HepG2 (cell line): ENCODE measurements around the gene RPTOR. TPM values are rescaled to one million over a fixed set of nuclear protein-coding genes. Genes with fewer than 3 reads are reported as not detected.

Experiments used
- BHLHE40 ChIP-seq: IDR thresholded peaks from 2 replicates; pipeline ENCODE4 v1.6.1; 2011; ENCODE audit warnings: low read length, improper control_type of control experiment
- GATAD1 ChIP-seq: IDR thresholded peaks from 2 replicates; pipeline ENCODE4 v1.6.1; 2016; ENCODE audit warnings: missing genetic modification reagents, missing compliant biosample characterization
- NCOA2 ChIP-seq: sonication (generic); formaldehyde crosslinking; IDR thresholded peaks from 2 replicates; pipeline ENCODE4 v1.8.0; 2022; ENCODE audit warnings: inconsistent platforms
- NCOA5 ChIP-seq: sonication (generic); formaldehyde crosslinking; IDR thresholded peaks from 2 replicates; pipeline ENCODE4 v1.4.0; 2020; ENCODE audit warnings: missing genetic modification reagents
- NR2C2 ChIP-seq: sonication (generic); formaldehyde crosslinking; IDR thresholded peaks from 2 replicates; pipeline ENCODE4 v1.4.0; 2020; ENCODE audit warnings: missing genetic modification reagents, mild to moderate bottlenecking, moderate library complexity, borderline replicate concordance
- PCBP2 ChIP-seq: fragments of 200-400 bp; formaldehyde crosslinking; optimal IDR thresholded peaks from 2 replicates; pipeline ENCODE3; 2018; ENCODE audit warnings: low read length, low read depth; ENCODE audit not compliant: poor library complexity, severe bottlenecking
- RXRA ChIP-seq: sonication (generic); formaldehyde crosslinking; IDR thresholded peaks from 2 replicates; pipeline ENCODE4 v1.5.1; 2020; ENCODE audit warnings: missing genetic modification reagents
- ZNF709 ChIP-seq: sonication (generic); formaldehyde crosslinking; IDR thresholded peaks from 2 replicates; pipeline ENCODE4 v1.5.0; 2020; ENCODE audit warnings: mild to moderate bottlenecking, missing genetic modification reagents
- polyA plus RNA-seq, 8 experiments: library from polyadenylated mRNA; depleted of rRNA in 3 of 8; stranded (reverse) in 7 of 8; unstranded in 1 of 8; fragments of >200 nt; fragmentation: Illumina TruSeq in 4 of 8; extraction: Trizol in 4 of 8; gene quantifications; 2 replicates each; pipeline versions ENCODE4 v1.2.1 to v1.2.3, GENCODE V29; 2011 to 2016; ENCODE audit warnings: low read depth in 4 of 8, missing spikeins in 1 of 8, mixed read lengths in 1 of 8; ENCODE audit not compliant: insufficient read depth in 1 of 8
- total RNA-seq, 5 experiments: library from RNA; depleted of rRNA; stranded (reverse); fragments of >200 nt; fragmentation: Illumina TruSeq; extraction: Trizol; gene quantifications; 2 replicates each; pipeline ENCODE4 v1.2.3, GENCODE V29; 2016; ENCODE audit warnings: low read depth in 1 of 5
- TF ChIP-seq, protein P1 (sequence below): sonication (generic); formaldehyde crosslinking; IDR thresholded peaks from 2 replicates; pipeline ENCODE4 v1.4.0; 2020; ENCODE audit warnings: mild to moderate bottlenecking, missing genetic modification reagents
- TF ChIP-seq, protein P2 (sequence below): fragments of 450-650 bp; IDR thresholded peaks from 2 replicates; pipeline ENCODE4 v1.6.1; 2017
- TF ChIP-seq, protein P3 (sequence below): sonication (generic); formaldehyde crosslinking; IDR thresholded peaks from 2 replicates; pipeline ENCODE4 v1.5.1; 2020; ENCODE audit warnings: mild to moderate bottlenecking, missing genetic modification reagents, borderline replicate concordance
- TF ChIP-seq, protein P4 (sequence below): sonication (generic); formaldehyde crosslinking; IDR thresholded peaks from 2 replicates; pipeline ENCODE4 v1.4.0; 2020; ENCODE audit warnings: missing genetic modification reagents
- TF ChIP-seq, protein P5 (sequence below): sonication (generic); formaldehyde crosslinking; IDR thresholded peaks from 2 replicates; pipeline ENCODE4 v1.4.0; 2020; ENCODE audit warnings: mild to moderate bottlenecking, missing genetic modification reagents

The RPTOR gene
- total and polyA plus RNA-seq, 2 of the 13 experiments (the other 11 are each of a cell fraction or from before 2014, with no cell fraction given) = 6.6 to 25.3 TPM

DNA sequence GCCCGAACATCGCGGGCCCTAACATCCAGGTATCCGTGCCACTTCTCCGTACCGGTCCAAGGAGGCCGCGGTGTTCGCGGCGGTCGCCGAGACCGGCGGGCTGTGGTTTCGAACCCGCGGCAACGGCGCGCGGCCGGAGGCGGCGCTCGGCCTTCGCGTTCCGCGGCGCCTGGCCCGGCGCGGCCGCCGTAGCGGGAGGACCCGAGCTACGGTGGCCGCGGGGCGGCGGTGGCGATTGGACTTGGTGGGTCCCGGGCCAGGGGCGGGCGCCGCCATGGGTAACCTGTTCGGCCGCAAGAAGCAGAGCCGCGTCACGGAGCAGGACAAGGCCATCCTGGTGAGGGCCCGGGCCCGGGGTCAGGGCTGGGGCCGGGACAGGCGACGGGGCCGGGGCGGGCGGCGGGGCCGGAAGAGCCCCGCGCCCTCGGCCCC is 447.0 kb downstream of the RPTOR start, which contains the start of gene CHMP6 (continued):
- no peak for TF ChIP-seq NCOA5 (CRISPR knock-in tag)
- TF ChIP-seq, protein P1, sequence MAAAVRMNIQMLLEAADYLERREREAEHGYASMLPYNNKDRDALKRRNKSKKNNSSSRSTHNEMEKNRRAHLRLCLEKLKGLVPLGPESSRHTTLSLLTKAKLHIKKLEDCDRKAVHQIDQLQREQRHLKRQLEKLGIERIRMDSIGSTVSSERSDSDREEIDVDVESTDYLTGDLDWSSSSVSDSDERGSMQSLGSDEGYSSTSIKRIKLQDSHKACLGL = peak; percentile 65; the same call in 1 of the 2 replicates
- peak; percentile 89 for TF ChIP-seq GATAD1
- no peak for TF ChIP-seq ZNF709 (CRISPR knock-in tag)
- 0 out of 2 replicates have a peak, but pooled peaks have one; percentile 20 for TF ChIP-seq RXRA (CRISPR knock-in tag)
- TF ChIP-seq BHLHE40 = no peak; the same call in 1 of the 2 replicates
- peak; percentile 60; the same call in 1 of the 2 replicates for TF ChIP-seq NR2C2 (CRISPR knock-in tag)
- no peak for TF ChIP-seq PCBP2
- TF ChIP-seq, protein P2, sequence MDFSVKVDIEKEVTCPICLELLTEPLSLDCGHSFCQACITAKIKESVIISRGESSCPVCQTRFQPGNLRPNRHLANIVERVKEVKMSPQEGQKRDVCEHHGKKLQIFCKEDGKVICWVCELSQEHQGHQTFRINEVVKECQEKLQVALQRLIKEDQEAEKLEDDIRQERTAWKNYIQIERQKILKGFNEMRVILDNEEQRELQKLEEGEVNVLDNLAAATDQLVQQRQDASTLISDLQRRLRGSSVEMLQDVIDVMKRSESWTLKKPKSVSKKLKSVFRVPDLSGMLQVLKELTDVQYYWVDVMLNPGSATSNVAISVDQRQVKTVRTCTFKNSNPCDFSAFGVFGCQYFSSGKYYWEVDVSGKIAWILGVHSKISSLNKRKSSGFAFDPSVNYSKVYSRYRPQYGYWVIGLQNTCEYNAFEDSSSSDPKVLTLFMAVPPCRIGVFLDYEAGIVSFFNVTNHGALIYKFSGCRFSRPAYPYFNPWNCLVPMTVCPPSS = no peak
- TF ChIP-seq, protein P3, sequence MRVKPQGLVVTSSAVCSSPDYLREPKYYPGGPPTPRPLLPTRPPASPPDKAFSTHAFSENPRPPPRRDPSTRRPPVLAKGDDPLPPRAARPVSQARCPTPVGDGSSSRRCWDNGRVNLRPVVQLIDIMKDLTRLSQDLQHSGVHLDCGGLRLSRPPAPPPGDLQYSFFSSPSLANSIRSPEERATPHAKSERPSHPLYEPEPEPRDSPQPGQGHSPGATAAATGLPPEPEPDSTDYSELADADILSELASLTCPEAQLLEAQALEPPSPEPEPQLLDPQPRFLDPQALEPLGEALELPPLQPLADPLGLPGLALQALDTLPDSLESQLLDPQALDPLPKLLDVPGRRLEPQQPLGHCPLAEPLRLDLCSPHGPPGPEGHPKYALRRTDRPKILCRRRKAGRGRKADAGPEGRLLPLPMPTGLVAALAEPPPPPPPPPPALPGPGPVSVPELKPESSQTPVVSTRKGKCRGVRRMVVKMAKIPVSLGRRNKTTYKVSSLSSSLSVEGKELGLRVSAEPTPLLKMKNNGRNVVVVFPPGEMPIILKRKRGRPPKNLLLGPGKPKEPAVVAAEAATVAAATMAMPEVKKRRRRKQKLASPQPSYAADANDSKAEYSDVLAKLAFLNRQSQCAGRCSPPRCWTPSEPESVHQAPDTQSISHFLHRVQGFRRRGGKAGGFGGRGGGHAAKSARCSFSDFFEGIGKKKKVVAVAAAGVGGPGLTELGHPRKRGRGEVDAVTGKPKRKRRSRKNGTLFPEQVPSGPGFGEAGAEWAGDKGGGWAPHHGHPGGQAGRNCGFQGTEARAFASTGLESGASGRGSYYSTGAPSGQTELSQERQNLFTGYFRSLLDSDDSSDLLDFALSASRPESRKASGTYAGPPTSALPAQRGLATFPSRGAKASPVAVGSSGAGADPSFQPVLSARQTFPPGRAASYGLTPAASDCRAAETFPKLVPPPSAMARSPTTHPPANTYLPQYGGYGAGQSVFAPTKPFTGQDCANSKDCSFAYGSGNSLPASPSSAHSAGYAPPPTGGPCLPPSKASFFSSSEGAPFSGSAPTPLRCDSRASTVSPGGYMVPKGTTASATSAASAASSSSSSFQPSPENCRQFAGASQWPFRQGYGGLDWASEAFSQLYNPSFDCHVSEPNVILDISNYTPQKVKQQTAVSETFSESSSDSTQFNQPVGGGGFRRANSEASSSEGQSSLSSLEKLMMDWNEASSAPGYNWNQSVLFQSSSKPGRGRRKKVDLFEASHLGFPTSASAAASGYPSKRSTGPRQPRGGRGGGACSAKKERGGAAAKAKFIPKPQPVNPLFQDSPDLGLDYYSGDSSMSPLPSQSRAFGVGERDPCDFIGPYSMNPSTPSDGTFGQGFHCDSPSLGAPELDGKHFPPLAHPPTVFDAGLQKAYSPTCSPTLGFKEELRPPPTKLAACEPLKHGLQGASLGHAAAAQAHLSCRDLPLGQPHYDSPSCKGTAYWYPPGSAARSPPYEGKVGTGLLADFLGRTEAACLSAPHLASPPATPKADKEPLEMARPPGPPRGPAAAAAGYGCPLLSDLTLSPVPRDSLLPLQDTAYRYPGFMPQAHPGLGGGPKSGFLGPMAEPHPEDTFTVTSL (CRISPR knock-in tag) = no peak
- TF ChIP-seq, protein P4, sequence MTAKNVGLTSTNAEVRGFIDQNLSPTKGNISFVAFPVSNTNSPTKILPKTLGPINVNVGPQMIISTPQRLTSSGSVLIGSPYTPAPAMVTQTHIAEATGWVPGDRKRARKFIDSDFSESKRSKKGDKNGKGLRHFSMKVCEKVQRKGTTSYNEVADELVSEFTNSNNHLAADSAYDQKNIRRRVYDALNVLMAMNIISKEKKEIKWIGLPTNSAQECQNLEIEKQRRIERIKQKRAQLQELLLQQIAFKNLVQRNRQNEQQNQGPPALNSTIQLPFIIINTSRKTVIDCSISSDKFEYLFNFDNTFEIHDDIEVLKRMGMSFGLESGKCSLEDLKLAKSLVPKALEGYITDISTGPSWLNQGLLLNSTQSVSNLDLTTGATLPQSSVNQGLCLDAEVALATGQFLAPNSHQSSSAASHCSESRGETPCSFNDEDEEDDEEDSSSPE (CRISPR knock-in tag) = no peak
- TF ChIP-seq NCOA2 (CRISPR knock-in tag) = no peak
- TF ChIP-seq, protein P5, sequence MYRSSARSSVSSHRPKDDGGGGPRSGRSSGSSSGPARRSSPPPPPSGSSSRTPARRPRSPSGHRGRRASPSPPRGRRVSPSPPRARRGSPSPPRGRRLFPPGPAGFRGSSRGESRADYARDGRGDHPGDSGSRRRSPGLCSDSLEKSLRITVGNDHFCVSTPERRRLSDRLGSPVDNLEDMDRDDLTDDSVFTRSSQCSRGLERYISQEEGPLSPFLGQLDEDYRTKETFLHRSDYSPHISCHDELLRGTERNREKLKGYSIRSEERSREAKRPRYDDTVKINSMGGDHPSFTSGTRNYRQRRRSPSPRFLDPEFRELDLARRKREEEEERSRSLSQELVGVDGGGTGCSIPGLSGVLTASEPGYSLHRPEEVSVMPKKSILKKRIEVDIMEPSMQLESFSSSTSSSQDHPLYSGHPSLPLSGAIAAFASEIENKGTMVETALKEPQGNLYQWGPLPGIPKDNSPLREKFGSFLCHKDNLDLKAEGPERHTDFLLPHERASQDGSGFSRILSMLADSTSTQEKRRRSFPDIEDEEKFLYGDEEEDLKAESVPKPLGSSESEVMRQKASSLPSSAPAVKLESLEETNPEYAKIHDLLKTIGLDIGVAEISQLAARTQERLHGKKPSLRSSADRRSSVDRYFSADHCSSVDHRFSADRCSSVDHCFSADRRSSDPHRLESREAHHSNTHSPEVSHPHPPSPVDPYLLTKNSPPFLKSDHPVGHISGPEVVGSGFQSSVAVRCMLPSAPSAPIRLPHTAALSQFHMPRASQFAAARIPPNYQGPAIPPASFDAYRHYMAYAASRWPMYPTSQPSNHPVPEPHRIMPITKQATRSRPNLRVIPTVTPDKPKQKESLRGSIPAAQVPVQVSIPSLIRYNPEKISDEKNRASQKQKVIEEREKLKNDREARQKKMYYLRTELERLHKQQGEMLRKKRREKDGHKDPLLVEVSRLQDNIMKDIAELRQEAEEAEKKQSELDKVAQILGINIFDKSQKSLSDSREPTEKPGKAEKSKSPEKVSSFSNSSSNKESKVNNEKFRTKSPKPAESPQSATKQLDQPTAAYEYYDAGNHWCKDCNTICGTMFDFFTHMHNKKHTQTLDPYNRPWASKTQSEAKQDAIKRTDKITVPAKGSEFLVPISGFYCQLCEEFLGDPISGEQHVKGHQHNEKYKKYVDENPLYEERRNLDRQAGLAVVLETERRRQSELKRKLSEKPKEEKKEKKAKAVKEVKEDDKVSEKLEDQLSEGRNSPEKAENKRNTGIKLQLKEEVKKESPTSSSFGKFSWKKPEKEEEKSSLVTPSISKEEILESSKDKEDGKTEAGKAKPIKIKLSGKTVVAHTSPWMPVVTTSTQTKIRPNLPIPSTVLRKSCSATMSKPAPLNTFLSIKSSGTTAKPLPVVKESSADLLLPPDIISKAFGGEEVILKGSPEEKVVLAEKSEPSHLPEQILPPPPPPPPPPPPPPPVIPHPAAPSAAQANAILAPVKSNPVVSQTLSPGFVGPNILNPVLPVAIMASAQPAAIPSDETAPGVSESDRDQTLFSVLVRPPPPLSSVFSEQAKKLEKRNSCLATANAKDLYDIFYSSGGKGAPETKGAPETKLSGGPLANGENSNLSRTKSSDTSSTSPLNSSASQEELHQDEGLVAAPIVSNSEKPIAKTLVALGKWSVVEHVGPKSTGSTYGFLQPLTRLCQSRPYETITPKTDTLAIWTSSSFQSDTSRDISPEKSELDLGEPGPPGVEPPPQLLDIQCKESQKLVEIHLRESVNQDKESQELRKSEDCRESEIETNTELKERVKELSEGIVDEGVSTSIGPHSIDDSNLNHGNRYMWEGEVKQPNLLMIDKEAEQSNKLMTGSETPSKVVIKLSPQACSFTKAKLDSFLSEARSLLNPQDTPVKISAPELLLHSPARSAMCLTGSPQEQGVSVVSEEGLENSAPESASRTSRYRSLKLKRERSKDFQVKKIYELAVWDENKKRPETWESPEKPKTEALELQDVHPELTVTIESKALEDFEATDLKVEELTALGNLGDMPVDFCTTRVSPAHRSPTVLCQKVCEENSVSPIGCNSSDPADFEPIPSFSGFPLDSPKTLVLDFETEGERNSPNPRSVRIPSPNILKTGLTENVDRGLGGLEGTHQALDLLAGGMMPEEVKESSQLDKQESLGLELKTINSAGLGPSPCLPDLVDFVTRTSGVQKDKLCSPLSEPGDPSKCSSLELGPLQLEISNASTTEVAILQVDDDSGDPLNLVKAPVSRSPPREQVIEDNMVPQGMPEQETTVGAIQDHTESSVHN (CRISPR knock-in tag) = no peak
